ENCODE results near the gene MAP1LC3B.

The MAP1LC3B gene

GRCh38 chr16:87404764-87405625 lies 12.9 kb downstream of the MAP1LC3B start:
- no peak overlapping the region for H3K27ac ChIP-seq
- H3K4me3 ChIP-seq = no peak overlapping the region
- no peak for TF ChIP-seq CTCF (IDR thresholded peaks at IDR 0.05)
- no peak for DNase-seq (ENCODE audit: low spot score)

- DNase-seq (ENCODE audit: low spot score) = no peak
- no peak for TF ChIP-seq CTCF (IDR thresholded peaks at IDR 0.05)
- H3K27ac ChIP-seq = peak overlapping the region in 1 of 2 donors; percentile 51
- no peak overlapping the region for H3K4me3 ChIP-seq
Observed at GRCh38 chr16:87406495-87407088, 14.5 kb downstream of the MAP1LC3B start.

- TF ChIP-seq CTCF (IDR thresholded peaks at IDR 0.05) = no peak
- no peak overlapping the region for H3K4me3 ChIP-seq
- no peak for DNase-seq (ENCODE audit: low spot score)
- H3K27ac ChIP-seq = peak overlapping the region in 1 of 2 donors; percentile 40
Observed at GRCh38 chr16:87407511-87408112, 15.5 kb downstream of the MAP1LC3B start.

- DNase-seq (ENCODE audit: low spot score) = no peak
- H3K27ac ChIP-seq = no peak overlapping the region
- no peak for TF ChIP-seq CTCF (IDR thresholded peaks at IDR 0.05)
Observed at GRCh38 chr16:87409153-87409552, 17.0 kb downstream of the MAP1LC3B start.

GRCh38 chr16:87409781-87410180 lies 17.6 kb downstream of the MAP1LC3B start:
- H3K27ac ChIP-seq = no peak overlapping the region
- TF ChIP-seq CTCF (IDR thresholded peaks at IDR 0.05) = no peak
- H3K4me3 ChIP-seq = no peak overlapping the region
- DNase-seq (ENCODE audit: low spot score) = no peak

More at GRCh38 chr16:87409153-87409552, 17.0 kb downstream of the MAP1LC3B start:
- H3K4me3 ChIP-seq = no peak overlapping the region

GRCh38 chr16:87410530-87410929 lies 18.4 kb downstream of the MAP1LC3B start:
- DNase-seq (ENCODE audit: low spot score) = no peak
- H3K27ac ChIP-seq = no peak overlapping the region
- H3K4me3 ChIP-seq = no peak overlapping the region
- TF ChIP-seq CTCF (IDR thresholded peaks at IDR 0.05) = no peak
